HG03439 (cell line): ENCODE results near the gene SPSB3.

Experiments used
- ATAC-seq: cut with Tn5 transposase; IDR thresholded peaks from one replicate; pipeline ENCODE4 v1.9.1; 2021; ENCODE audit warnings: mild to moderate bottlenecking, moderate library complexity; ENCODE audit not compliant: unreplicated experiment

The SPSB3 gene

GRCh38 chr16:1775846-1776671 is 6.3 kb downstream of the SPSB3 start:
- ATAC-seq = no peak

DNA sequence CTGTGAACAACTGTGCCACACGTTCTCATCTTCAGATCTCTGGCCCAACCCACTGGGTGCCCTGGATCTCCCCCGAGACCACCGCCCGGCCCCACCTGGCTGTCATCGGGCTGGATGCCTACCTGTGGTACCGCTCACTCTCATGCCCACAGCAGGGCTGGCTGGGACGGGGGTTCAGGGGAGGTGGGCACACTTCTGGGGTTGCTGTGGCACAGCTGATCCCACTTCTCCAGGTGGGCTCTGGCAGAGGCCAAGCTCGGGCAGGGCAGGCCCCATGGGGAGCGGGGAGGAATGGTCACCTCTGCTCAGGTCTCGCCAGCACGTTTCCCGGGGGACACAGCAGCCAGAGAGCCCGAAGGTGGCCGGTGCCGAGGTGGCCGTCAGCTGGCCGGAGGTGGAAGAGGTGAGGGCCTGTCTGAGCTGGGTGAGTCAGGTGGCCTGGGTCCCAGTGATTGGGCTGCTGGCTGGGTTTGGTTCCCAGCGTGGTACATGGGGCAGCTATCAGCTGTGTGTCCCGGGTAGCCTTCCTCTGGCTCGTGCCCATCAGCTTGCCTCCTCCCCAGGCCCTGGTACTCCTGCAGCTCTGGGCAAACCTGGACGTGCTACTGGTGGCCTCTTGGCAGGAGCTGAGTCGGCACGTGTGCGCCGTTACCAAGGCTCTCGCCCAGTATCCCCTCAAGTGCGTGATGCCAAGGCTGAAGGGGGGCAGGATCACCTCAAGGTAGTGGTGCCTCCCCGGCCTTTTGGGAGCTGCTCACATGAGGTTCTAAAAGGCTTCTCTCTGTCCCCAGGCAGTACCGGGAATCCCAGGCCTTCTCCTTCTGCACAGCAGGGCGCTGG is 7.1 kb downstream of the SPSB3 start:
- no peak for ATAC-seq

- no peak for ATAC-seq
Observed at GRCh38 chr16:1774448-1774780, 8.0 kb downstream of the SPSB3 start.

DNA sequence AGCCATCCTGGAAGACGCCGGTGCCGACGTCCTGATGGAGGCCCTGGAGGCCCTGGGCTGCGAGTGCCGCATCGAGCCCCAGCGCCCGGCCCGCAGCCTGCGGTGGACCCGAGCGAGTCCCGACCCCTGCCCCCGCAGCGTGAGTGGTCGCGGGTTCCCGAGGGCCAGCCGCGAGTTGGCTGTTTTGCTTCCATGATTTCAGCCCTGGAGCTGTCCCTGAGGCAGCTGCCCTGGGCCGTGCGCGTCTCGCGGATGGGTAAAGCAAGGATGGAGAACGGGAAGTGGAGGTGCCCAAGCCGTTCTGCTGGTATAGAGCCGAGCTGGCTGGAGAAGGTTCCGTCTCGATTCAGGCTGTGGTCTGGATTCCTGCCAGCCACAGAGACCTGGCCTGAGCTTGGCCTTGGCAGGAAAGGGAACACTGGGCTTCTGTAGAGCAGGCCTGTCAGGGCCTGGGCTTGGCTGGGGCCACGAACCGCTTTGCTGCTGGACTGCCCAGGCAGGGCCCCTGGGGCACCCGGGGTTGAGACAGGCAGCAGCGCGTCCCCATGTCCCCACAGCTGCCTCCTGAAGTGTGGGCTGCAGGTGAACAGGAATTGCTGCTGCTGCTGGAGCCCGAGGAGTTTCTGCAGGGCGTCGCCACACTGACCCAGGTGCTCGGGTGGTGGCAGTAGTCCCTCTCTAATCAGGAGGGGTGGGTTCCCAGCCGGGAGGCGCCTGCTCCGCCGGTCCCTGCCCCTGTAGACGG is 8.5 kb downstream of the SPSB3 start:
- ATAC-seq = no peak

- peak; percentile 45 for ATAC-seq
Observed at GRCh38 chr16:1772908-1773702, 9.3 kb downstream of the SPSB3 start, which contains the start of gene MRPS34. Gene MRPS34 (minus strand): TSS chr16:1773134. CDS start chr16:1773119, 15 bp downstream.

DNA sequence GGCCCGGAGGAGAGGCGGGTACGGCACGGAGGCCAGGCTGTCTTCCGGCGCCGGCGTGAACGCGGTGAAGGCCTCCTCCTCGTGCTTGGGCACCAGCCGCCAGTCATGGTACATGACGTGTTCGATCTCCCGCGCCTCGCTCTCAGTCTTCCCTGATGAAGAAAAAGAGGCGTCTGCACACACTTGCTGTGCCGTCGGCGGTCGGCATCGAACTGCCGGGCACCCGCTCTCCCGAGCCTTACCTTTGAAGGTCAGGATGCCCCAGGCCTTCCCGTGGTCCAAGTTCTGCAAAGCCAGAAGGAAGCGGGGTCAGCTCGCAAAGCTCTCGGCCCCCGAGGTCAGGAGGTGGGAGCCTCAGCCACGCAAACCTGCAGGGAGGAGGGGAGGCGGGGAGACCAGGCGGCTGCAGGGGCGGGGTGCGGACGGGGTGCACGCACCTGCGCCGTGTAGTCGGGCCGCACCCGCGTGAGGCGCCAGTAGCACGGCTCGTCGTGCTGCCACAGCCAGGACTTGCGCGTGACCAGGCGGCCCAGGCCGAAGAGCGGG is 9.9 kb downstream of the SPSB3 start, which contains the start of gene EME2:
EME2 (plus strand) TSS at position 449 of the 546 bp plus-strand sequence. CDS start 418 bp downstream, outside the sequence.
- peak; percentile 5 for ATAC-seq

GRCh38 chr16:1771864-1772361 is 10.5 kb downstream of the SPSB3 start:
- no peak for ATAC-seq

DNA sequence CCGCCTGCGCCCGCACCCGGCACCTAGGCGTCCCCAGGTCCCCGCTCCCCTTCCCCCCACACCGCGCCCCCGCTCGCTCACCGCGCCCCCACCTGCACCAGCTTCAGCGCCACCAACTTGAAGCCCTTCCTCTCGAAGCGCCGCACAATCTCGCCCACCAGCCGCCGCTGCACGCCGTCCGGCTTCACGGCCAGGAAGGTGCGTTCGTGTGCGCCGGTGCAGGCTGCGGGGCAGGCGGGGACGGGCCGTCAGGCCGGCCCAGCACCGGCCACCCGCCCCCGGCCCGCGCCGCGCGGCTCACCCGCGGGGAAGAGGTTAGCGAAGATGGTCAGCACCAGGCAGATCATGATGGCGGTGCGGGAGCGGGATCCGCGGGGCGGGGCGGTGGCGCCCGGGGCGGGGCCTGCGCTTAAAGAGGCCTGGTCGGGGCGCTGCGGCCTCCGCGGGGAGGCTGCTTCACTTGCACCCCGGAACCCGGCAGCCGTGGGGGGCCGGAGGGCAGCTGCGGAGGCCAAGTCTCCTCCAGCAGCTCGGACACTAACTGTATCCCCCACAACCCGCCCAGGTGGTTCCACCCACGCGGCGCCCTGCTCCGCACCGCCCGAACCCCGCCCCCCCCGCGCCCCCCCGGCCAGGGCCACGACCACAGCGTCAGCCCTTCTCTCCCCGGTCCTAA is 11.0 kb downstream of the SPSB3 start, which contains the start of gene NME3:
NME3 (minus strand) TSS at position 356 of the 676 bp plus-strand sequence; CDS start at position 347, 9 bp downstream.
- ATAC-seq = no peak

- no peak for ATAC-seq
Observed at GRCh38 chr16:1770328-1771187, 11.8 kb downstream of the SPSB3 start.

DNA sequence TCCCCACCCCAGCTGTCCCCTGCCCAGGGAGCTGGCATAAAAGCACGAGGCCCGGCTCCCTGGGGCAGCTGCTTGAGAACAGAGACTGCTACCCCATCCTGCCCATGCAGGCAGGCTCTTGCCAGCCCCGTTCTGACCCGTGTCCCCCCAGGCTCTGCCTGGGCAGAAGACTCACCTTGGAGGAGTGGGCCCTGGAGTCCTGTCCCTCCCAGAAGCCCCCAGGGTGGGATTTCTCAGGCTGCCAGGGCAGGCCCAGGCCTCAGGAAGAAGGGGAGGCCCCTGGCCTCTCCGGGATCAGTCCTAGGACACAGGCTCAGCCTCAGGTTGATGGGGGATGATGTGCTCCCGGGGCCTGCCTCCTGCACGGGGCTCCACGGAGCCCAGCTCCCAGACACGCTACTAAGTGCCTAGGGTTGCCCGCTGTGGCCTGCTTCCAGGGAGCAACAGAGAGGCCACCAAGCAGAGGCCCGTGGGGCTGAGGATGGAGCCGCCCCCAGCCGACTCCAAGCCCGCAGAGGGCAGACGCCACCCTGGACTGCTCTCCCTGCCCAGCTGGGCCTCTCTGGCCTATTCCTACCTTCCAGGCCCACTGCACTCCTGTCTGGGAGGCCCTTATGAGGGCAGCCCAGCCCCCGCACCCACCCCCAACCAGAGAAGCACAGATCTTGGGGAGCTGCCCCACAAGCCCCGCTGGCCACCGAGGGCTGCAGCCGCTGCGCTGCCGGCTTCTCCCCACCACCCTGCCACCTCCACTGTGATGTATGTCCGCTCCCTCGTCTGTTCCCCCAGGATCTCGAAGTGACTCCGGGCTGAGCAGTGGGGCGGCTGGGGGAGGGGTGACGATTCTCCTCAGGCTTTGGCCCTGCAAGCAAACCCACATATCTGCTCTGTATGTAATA is 12.7 kb downstream of the SPSB3 start:
- ATAC-seq = no peak

DNA sequence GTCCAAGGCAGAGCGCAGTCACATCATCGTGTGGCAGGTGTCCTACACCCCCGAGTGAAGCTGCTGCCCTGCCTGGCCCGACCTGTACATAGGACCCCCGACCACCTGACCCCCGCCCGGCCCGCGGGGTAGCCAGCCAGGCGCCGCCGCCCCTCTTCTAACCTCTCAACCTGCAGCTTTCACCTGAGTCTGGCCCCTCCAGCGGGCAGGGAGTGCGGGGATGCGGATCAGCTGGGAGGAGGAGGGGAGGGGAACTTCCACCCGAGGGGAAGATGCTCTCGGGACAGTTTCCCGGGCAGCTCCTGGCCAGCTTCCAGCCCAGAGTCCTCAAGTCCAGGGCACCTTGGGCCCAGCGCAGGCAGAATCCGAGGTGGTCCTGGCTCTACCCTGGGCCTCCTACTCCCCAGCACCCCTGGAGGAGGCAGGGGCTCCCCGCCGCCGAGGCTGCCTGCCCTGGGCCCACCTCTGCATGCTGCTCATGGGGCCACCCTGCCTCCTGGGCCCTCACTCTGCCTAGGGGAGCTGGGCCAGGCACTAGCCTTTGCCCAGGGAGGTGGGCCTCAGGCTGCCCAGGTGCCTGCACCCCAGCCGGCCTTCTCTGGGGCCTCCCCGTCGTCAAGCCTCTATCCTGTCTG is 13.5 kb downstream of the SPSB3 start:
- no peak for ATAC-seq

GRCh38 chr16:1768061-1768766 is 14.2 kb downstream of the SPSB3 start:
- ATAC-seq = no peak

GRCh38 chr16:1767116-1767994 is 15.0 kb downstream of the SPSB3 start:
- ATAC-seq = no peak

DNA sequence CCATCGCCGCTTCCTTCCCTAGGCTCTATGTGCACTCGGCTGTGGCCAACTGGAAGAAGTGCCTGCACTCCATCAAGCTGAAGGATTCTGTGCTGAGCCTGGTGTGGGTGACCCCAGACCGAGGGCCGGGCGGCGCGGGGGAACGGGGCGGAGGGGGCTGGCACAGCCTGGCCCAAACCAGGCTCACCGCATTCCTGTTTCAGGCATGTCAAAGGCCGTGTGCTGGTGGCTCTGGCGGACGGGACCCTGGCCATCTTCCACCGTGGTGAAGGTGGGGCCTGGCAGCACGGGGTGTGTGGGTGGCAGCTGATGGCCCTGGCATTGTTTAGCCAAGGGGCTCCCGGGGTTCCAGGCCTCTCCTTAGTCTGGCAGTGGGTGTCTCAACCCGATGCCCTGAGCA is 15.7 kb downstream of the SPSB3 start:
- no peak for ATAC-seq

GRCh38 chr16:1766231-1766630 is 16.1 kb downstream of the SPSB3 start:
- no peak for ATAC-seq
